ENCODE measurements around the gene PPP1R13B. TPM values are rescaled to one million over a fixed set of nuclear protein-coding genes. Genes with fewer than 3 reads are reported as not detected.
A peak's percentile ranks its signal among the peaks of the same experiment; 100 is the strongest.

PPP1R13B gene
- total RNA-seq, 1 experiment from 2014 or later = 17.8 TPM

DNA sequence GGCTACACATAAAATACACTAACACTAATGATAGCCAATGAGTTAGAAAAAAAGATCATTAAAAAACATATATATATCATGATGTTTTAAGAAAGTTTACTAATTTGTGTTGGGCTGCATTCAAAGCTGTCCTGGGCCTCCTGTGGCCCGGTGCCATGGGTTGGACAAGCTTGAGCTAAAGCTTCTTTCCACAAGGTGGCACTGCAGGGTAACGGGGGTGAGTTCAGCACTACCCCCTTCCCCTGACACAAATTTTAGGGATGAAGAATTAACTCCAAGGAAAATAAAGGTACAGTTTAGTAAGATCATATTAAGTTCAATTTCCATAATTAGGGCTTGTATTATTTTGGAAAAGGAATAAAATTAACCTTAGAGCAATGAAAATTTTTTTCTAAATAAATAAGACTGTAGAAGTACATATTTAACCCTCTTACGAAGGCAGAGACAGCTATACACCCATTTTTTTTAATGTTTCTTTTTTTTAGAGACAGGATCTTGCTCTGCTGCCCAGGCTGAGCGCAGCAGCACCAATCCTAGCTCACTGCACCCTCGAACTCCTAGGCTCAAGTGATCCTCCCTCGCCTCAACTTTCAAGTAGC lies 38.9 kb downstream of the PPP1R13B start:
- H3K27ac ChIP-seq (ENCODE audit: low read depth, low read length) = no peak overlapping the region
- no peaks in the 10 kb centered on the region; the same call in 1 of the 2 replicates for H3K79me2 ChIP-seq (ENCODE audit: insufficient read depth, low read length)
- BruUV-seq (replicated peaks) = no TSS peak
- no peak overlapping the region for H3K4me3 ChIP-seq (replicated peaks in 1 of 2; ENCODE audit: low read depth in 1 of 2, low read length in 2 of 2)
- no peaks in the 10 kb centered on the region for H4K20me1 ChIP-seq (ENCODE audit: insufficient read depth)
- H3K9ac ChIP-seq (ENCODE audit: low read length) = no peak overlapping the region
- H3K4me1 ChIP-seq (ENCODE audit: control insufficient read depth in 1 of 2, insufficient read depth in 2 of 2, low read length in 2 of 2) = no peaks in the 10 kb centered on the region
- H3K9me2 ChIP-seq (ENCODE audit: insufficient read depth) = no peaks in the 10 kb centered on the region
- ChIA-PET CTCF (interaction anchor here (0.6 to 2.2 kb wide), 28 partner anchors 10 to 321 kb away, joined by 3 to 38 read pairs (median 4); no protein-coding TSS in a partner anchor), RAD21 (ENCODE audit: low non-redundant PET in 1 of 2, low total read pairs in 2 of 2, uncharacterized antibody in 2 of 2, unreplicated experiment in 2 of 2) (interaction anchor here (0.6 to 1.5 kb wide), 6 partner anchors 102 to 451 kb away, joined by 3 to 5 read pairs (median 3); no protein-coding TSS in a partner anchor), POLR2A (interaction anchor here (1.0 to 1.1 kb wide), 2 partner anchors 12 to 173 kb away, joined by 3 to 4 read pairs; no protein-coding TSS in a partner anchor)
- H3K36me3 ChIP-seq (ENCODE audit: control insufficient read depth in 1 of 2, insufficient read depth in 2 of 2, low read length in 2 of 2) = no peaks in the 10 kb centered on the region
- TF ChIP-seq, protein P1, sequence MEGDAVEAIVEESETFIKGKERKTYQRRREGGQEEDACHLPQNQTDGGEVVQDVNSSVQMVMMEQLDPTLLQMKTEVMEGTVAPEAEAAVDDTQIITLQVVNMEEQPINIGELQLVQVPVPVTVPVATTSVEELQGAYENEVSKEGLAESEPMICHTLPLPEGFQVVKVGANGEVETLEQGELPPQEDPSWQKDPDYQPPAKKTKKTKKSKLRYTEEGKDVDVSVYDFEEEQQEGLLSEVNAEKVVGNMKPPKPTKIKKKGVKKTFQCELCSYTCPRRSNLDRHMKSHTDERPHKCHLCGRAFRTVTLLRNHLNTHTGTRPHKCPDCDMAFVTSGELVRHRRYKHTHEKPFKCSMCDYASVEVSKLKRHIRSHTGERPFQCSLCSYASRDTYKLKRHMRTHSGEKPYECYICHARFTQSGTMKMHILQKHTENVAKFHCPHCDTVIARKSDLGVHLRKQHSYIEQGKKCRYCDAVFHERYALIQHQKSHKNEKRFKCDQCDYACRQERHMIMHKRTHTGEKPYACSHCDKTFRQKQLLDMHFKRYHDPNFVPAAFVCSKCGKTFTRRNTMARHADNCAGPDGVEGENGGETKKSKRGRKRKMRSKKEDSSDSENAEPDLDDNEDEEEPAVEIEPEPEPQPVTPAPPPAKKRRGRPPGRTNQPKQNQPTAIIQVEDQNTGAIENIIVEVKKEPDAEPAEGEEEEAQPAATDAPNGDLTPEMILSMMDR (IDR thresholded peaks at IDR 0.05 in 2 of 3, conservative IDR thresholded peaks at IDR 0.05 in 1 of 3; ENCODE audit: borderline replicate concordance in 1 of 3, insufficient read depth in 1 of 3, low read depth in 2 of 3, low read length in 2 of 3) = peak; percentile 81 to 93 (median 81)
- TF ChIP-seq, protein P2, sequence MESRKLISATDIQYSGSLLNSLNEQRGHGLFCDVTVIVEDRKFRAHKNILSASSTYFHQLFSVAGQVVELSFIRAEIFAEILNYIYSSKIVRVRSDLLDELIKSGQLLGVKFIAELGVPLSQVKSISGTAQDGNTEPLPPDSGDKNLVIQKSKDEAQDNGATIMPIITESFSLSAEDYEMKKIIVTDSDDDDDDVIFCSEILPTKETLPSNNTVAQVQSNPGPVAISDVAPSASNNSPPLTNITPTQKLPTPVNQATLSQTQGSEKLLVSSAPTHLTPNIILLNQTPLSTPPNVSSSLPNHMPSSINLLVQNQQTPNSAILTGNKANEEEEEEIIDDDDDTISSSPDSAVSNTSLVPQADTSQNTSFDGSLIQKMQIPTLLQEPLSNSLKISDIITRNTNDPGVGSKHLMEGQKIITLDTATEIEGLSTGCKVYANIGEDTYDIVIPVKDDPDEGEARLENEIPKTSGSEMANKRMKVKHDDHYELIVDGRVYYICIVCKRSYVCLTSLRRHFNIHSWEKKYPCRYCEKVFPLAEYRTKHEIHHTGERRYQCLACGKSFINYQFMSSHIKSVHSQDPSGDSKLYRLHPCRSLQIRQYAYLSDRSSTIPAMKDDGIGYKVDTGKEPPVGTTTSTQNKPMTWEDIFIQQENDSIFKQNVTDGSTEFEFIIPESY (IDR thresholded peaks at IDR 0.05; ENCODE audit: extremely low read depth, insufficient replicate concordance, low read length) = no peak
- no peak for TF ChIP-seq EZH2phosphoT487 (IDR thresholded peaks at IDR 0.05; ENCODE audit: borderline replicate concordance)
- peak; percentile 95 for TF ChIP-seq RAD21 (IDR thresholded peaks at IDR 0.05; ENCODE audit: low read depth)
- DNase-seq (ENCODE audit: low read depth, low spot score) = peak; percentile 58
- intact Hi-C loops (cut with micrococcal nuclease) = loop anchor here (1.0 to 10.0 kb wide), 5 partner anchors 102 to 326 kb away; partner anchors contain the start of gene KIF26A
- ATAC-seq = peak; percentile 96
- no peaks in the 10 kb centered on the region for H3K27me3 ChIP-seq (ENCODE audit: insufficient read depth, low read length)
- no peaks in the 10 kb centered on the region for H3K9me3 ChIP-seq (ENCODE audit: control insufficient read depth in 1 of 2, insufficient read depth in 1 of 2, low read depth in 1 of 2, low read length in 2 of 2)
- H2AFZ ChIP-seq (ENCODE audit: low read depth, low read length, poor library complexity, severe bottlenecking) = no peak overlapping the region
- no peak overlapping the region for H3K4me2 ChIP-seq (ENCODE audit: low read length)
